ENCODE results near the gene ERCC5. TPM values are rescaled to one million over a fixed set of nuclear protein-coding genes. Genes with fewer than 3 reads are reported as not detected.

Gene ERCC5
- total RNA-seq, 1 experiment from 2014 or later, result 37.6 TPM

DNA sequence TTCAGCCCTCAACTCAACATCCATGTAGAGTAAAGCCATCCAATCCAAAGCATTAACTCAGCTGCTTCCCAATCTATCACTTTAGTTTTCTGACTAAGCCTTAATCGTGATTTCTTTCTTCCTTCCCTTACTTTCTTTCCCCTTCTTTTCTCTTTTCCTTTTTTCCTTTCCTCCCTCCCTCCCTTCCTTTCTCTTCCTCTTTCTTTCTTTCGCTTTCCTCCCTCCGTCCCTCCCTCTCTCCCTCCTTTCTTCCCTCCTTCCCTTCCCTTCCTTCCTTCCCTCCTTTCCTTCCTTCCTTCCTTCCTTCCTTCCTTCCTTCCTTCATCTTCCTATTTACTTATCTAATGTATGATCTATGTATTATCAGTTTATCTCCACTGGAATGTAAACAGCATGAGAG lies 71.2 kb downstream of the ERCC5 start:
- no peak for DNase-seq (ENCODE audit: low read depth)

DNA sequence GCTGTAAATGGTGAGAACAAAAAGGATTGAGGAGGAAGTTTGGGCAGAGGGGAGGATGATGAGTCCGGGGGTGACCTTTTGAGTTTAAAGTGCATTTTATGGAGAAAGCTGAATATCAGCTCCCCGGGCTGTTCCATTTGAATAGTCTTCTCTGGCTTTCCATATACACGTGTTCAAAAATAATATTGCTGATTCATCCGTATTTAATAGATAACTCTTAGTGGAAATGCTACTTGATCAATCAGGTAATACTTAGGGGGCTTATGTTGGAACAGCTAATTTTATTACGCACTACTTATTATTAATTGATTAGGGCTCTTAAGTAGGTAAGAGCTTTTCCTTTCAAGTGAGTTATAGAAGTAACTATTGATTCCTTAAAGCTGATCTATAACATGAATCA lies 76.4 kb downstream of the ERCC5 start:
- no peak for DNase-seq (ENCODE audit: low read depth)

Other genes with a start within 250 kb of the ERCC5 start
- 43.3 and 52.6 TPM in 2 replicates for gene TPP2, start 249.0 kb upstream of the ERCC5 start, total RNA-seq (2014; rRNA removed; shearing (Covaris generic))
- not detected in 2 replicates for gene METTL21C, start 151.0 kb upstream of the ERCC5 start, total RNA-seq (2014; rRNA removed; shearing (Covaris generic))
- gene TEX30, start 72.2 kb upstream of the ERCC5 start, total RNA-seq (2014; rRNA removed; shearing (Covaris generic)), result 56.6 and 59.6 TPM in 2 replicates
- 19.9 and 22.5 TPM in 2 replicates for gene POGLUT2, start 47.1 kb upstream of the ERCC5 start, total RNA-seq (2014; rRNA removed; shearing (Covaris generic))
- 9.2 and 13.3 TPM in 2 replicates for gene BIVM, start 46.9 kb upstream of the ERCC5 start, total RNA-seq (2014; rRNA removed; shearing (Covaris generic))
- not detected in 2 replicates for gene SLC10A2, start 220.4 kb downstream of the ERCC5 start, total RNA-seq (2014; rRNA removed; shearing (Covaris generic))

Measured in RPMI7951 (cell line).